Skeletal muscle tissue (tissue), 4 donors: ENCODE measurements around the gene GALNS. TPM values are rescaled to one million over a fixed set of nuclear protein-coding genes. Genes with fewer than 3 reads are reported as not detected.
A peak's percentile ranks its signal among the peaks of the same experiment; 100 is the strongest.

ENCODE experiments used
- H3K27ac ChIP-seq: one replicate; pipeline ENCODE4 v1.7.0; 2013; ENCODE audit warnings: mild to moderate bottlenecking, low read depth, low read length, inconsistent platforms
- H3K27me3 ChIP-seq, 3 donors: one replicate each; pipeline ENCODE4 v1.7.0; 2013; ENCODE audit warnings: low read length in 3 of 3; ENCODE audit not compliant: control insufficient read depth in 3 of 3, insufficient read depth in 3 of 3
- H3K36me3 ChIP-seq, 3 donors: one replicate each; pipeline ENCODE4 v1.7.0; 2013; ENCODE audit warnings: low read length in 3 of 3; ENCODE audit not compliant: control insufficient read depth in 3 of 3, insufficient read depth in 3 of 3
- H3K4me1 ChIP-seq, 3 donors: one replicate each; pipeline ENCODE4 v1.7.0; 2013; ENCODE audit warnings: low read length in 3 of 3, mild to moderate bottlenecking in 3 of 3; ENCODE audit not compliant: control insufficient read depth in 3 of 3, insufficient read depth in 3 of 3
- H3K4me3 ChIP-seq, 3 donors: one replicate each; pipeline ENCODE4 v1.7.0; 2013; ENCODE audit warnings: low read length in 3 of 3
- H3K9ac ChIP-seq, 3 donors: one replicate each; pipeline ENCODE4 v1.7.0; 2013; ENCODE audit warnings: low read length in 3 of 3, mild to moderate bottlenecking in 3 of 3, moderate library complexity in 2 of 3, low read depth in 1 of 3
- H3K9me3 ChIP-seq, 3 donors: one replicate each; pipeline ENCODE4 v1.7.0; 2013; ENCODE audit warnings: low read length in 3 of 3; ENCODE audit not compliant: control insufficient read depth in 3 of 3
- total RNA-seq: library from RNA; depleted of rRNA; stranded (reverse); fragments of >200 nt; gene quantifications from one replicate; pipeline ENCODE4 v1.2.3, GENCODE V29; 2014
- donor health status: Osteomylitis.

GALNS gene
- total RNA-seq, 1 donor from 2014 or later, result 9.9 TPM

GRCh38 chr16:88862968-88863367, 6.2 kb upstream of the GALNS start:
- H3K27ac ChIP-seq, result no peak overlapping the region
- H3K27me3 ChIP-seq, result peaks cover 0 to 4% (median 0%) of the 10 kb centered on the region in 3 donors
- H3K4me1 ChIP-seq, result peaks cover 7 to 15% (median 11%) of the 10 kb centered on the region in 3 donors
- H3K9ac ChIP-seq, result no peak overlapping the region
- H3K36me3 ChIP-seq, result peaks cover 36 to 47% (median 37%) of the 10 kb centered on the region in 3 donors
- no peak overlapping the region for H3K4me3 ChIP-seq
- H3K9me3 ChIP-seq, result no peaks in the 10 kb centered on the region

GRCh38 chr16:88861359-88861758, 4.6 kb upstream of the GALNS start:
- Histone ChIP-seq H3K4me3 (no peak overlapping the region), H3K36me3 (peaks cover 36 to 47% (median 37%) of the 10 kb centered on the region in 3 donors), H3K27ac (no peak overlapping the region), H3K4me1 (peaks cover 10 to 23% (median 14%) of the 10 kb centered on the region in 3 donors), H3K27me3 (peaks cover 0 to 4% (median 0%) of the 10 kb centered on the region in 3 donors), H3K9ac (no peak overlapping the region), H3K9me3 (no peaks in the 10 kb centered on the region)

GRCh38 chr16:88859381-88860091, 2.8 kb upstream of the GALNS start:
- Histone ChIP-seq H3K27me3 (no peaks in the 10 kb centered on the region), H3K9me3 (no peaks in the 10 kb centered on the region), H3K27ac (no peak overlapping the region), H3K4me3 (no peak overlapping the region), H3K4me1 (peaks cover 17 to 34% (median 22%) of the 10 kb centered on the region in 3 donors), H3K9ac (no peak overlapping the region), H3K36me3 (peaks cover 37 to 47% (median 39%) of the 10 kb centered on the region in 3 donors)

GRCh38 chr16:88857728-88858339, 1.1 kb upstream of the GALNS start:
- Histone ChIP-seq H3K36me3 (peaks cover 36 to 45% (median 38%) of the 10 kb centered on the region in 3 donors), H3K9me3 (no peaks in the 10 kb centered on the region), H3K27ac (peak overlapping the region; percentile 75), H3K4me3 (peak overlapping the region; percentile 72 to 97 (median 79)), H3K9ac (peak overlapping the region; percentile 78 to 97 (median 90)), H3K27me3 (no peaks in the 10 kb centered on the region), H3K4me1 (peaks cover 17 to 47% (median 24%) of the 10 kb centered on the region in 3 donors)

- Histone ChIP-seq H3K4me1 (peaks cover 17 to 47% (median 24%) of the 10 kb centered on the region in 3 donors), H3K36me3 (peaks cover 26 to 31% (median 27%) of the 10 kb centered on the region in 3 donors), H3K27ac (no peak overlapping the region)
Measured at GRCh38 chr16:88856122-88856827, 472 bp downstream of the GALNS start.

GRCh38 chr16:88855736-88856121, 1.0 kb downstream of the GALNS start:
- Histone ChIP-seq H3K27ac (no peak overlapping the region), H3K9me3 (no peaks in the 10 kb centered on the region), H3K9ac (peak overlapping the region in 2 of 3 donors; percentile 14 to 60)

More at GRCh38 chr16:88856122-88856827, 472 bp downstream of the GALNS start:
- no peaks in the 10 kb centered on the region for H3K27me3 ChIP-seq
- H3K9me3 ChIP-seq, result no peaks in the 10 kb centered on the region
- peak overlapping the region; percentile 56 to 79 (median 69) for H3K4me3 ChIP-seq
- peak overlapping the region in 2 of 3 donors; percentile 14 to 66 for H3K9ac ChIP-seq

GRCh38 chr16:88855176-88855575, 1.6 kb downstream of the GALNS start:
- Histone ChIP-seq H3K9ac (peak overlapping the region; percentile 10 to 60 (median 14)), H3K9me3 (no peaks in the 10 kb centered on the region), H3K4me1 (peaks cover 17 to 47% (median 24%) of the 10 kb centered on the region in 3 donors), H3K27ac (no peak overlapping the region), H3K4me3 (no peak overlapping the region), H3K27me3 (no peaks in the 10 kb centered on the region), H3K36me3 (peaks cover 17 to 20% (median 18%) of the 10 kb centered on the region in 3 donors)

More at GRCh38 chr16:88855736-88856121, 1.0 kb downstream of the GALNS start:
- H3K36me3 ChIP-seq, result peaks cover 21 to 25% (median 22%) of the 10 kb centered on the region in 3 donors
- H3K27me3 ChIP-seq, result no peaks in the 10 kb centered on the region
- peaks cover 17 to 47% (median 24%) of the 10 kb centered on the region in 3 donors for H3K4me1 ChIP-seq
- peak overlapping the region; percentile 56 to 69 (median 64) for H3K4me3 ChIP-seq

- H3K27ac ChIP-seq, result no peak overlapping the region
- no peak overlapping the region for H3K9ac ChIP-seq
- H3K9me3 ChIP-seq, result no peaks in the 10 kb centered on the region
- H3K4me1 ChIP-seq, result peaks cover 17 to 47% (median 24%) of the 10 kb centered on the region in 3 donors
- peaks cover 10 to 13% (median 13%) of the 10 kb centered on the region in 3 donors for H3K36me3 ChIP-seq
- H3K27me3 ChIP-seq, result no peaks in the 10 kb centered on the region
- no peak overlapping the region for H3K4me3 ChIP-seq
Measured at GRCh38 chr16:88854306-88855111, 2.2 kb downstream of the GALNS start.

- Histone ChIP-seq H3K9ac (no peak overlapping the region), H3K27me3 (no peaks in the 10 kb centered on the region), H3K36me3 (peaks cover 2 to 5% (median 3%) of the 10 kb centered on the region in 3 donors), H3K4me1 (peaks cover 15 to 37% (median 17%) of the 10 kb centered on the region in 3 donors), H3K4me3 (no peak overlapping the region), H3K9me3 (no peaks in the 10 kb centered on the region), H3K27ac (no peak overlapping the region)
Measured at GRCh38 chr16:88853325-88853941, 3.3 kb downstream of the GALNS start.
